Measurements from ENCODE around the gene IGSF9. TPM values are rescaled to one million over a fixed set of nuclear protein-coding genes. Genes with fewer than 3 reads are reported as not detected.

IGSF9 gene
- total and polyA plus RNA-seq, 10 of the 15 experiments (the other 5 are each of a cell fraction or from before 2014, with no cell fraction given): 0.04 to 0.07 TPM; not detected in 8

- no peak overlapping the region for H3K27ac ChIP-seq (ENCODE audit: control insufficient read depth, insufficient read depth)
- no peaks in the 10 kb centered on the region for H3K9me3 ChIP-seq (replicated peaks; ENCODE audit: control insufficient read depth, insufficient read depth, low read length)
- TF ChIP-seq SP1 (IDR thresholded peaks at IDR 0.05; ENCODE audit: low read depth, low read length): no peak
- no peak for TF ChIP-seq ZBED1 (IDR thresholded peaks at IDR 0.05; ENCODE audit: borderline replicate concordance)
- no peak for TF ChIP-seq RELA (IDR thresholded peaks at IDR 0.05; ENCODE audit: borderline replicate concordance, partially characterized antibody)
- TF ChIP-seq SMARCA5 (IDR thresholded peaks at IDR 0.05): no peak
- no peak for TF ChIP-seq ATF7 (IDR thresholded peaks at IDR 0.05; ENCODE audit: low read depth)
- TF ChIP-seq BCLAF1 (IDR thresholded peaks at IDR 0.05): no peak
- TF ChIP-seq NFYA (IDR thresholded peaks at IDR 0.05; ENCODE audit: borderline replicate concordance, low read depth, low read length): no peak
- no peak for TF ChIP-seq SREBF1 (IDR thresholded peaks at IDR 0.05; ENCODE audit: low read length)
- no peak for TF ChIP-seq CTCF (IDR thresholded peaks at IDR 0.05 in 2 of 3, conservative IDR thresholded peaks at IDR 0.05 in 1 of 3; ENCODE audit: control insufficient read depth in 2 of 3, extremely low read depth in 1 of 3, insufficient read depth in 1 of 3, low read depth in 3 of 3, low read length in 3 of 3)
- no peak for TF ChIP-seq CBX5 (IDR thresholded peaks at IDR 0.05; ENCODE audit: low read depth)
- no peak for TF ChIP-seq PAX8 (IDR thresholded peaks at IDR 0.05)
- no peak for TF ChIP-seq NFXL1 (IDR thresholded peaks at IDR 0.05; ENCODE audit: borderline replicate concordance)
- TF ChIP-seq EED (IDR thresholded peaks at IDR 0.05; ENCODE audit: low read depth): no peak
- no peaks in the 10 kb centered on the region for H4K20me1 ChIP-seq (ENCODE audit: control insufficient read depth, insufficient read depth)
- FAIRE-seq (no peak), DNase-seq (ENCODE audit: low read depth, low spot score) (no peak), ATAC-seq (no peak)
- POLR2A ChIA-PET: no interaction called here
- no peak overlapping the region for H3K4me2 ChIP-seq (ENCODE audit: control insufficient read depth, insufficient read depth)
- WGBS (ENCODE audit: insufficient coverage, insufficient replicate concordance, low lambda C conversion rate, missing lambda C conversion rate): 22% methylated on average over 4 of the region's 4 CpGs
- BruUV-seq (replicated peaks): no TSS peak
- CTCF ChIA-PET: interaction anchor here (1.0 to 2.0 kb wide), 3 partner anchors 14 to 66 kb away, joined by 3 to 6 read pairs (median 3); no protein-coding TSS in a partner anchor
- RAD21 ChIA-PET (ENCODE audit: unreplicated experiment): no interaction called here
- H3K4me3 ChIP-seq: no peak overlapping the region
- H2AFZ ChIP-seq (ENCODE audit: control insufficient read depth, low read depth, low read length): no peak overlapping the region
- no peak overlapping the region for H3K9ac ChIP-seq (ENCODE audit: control insufficient read depth, insufficient read depth, low read length)
- in situ Hi-C loops (cut with MboI) (no loop called here), intact Hi-C loops (cut with micrococcal nuclease; ENCODE audit: unreplicated experiment) (no loop called here)
- no peaks in the 10 kb centered on the region for H3K36me3 ChIP-seq (ENCODE audit: control insufficient read depth in 2 of 2, insufficient read depth in 2 of 2, low read length in 1 of 2)
- no peaks in the 10 kb centered on the region; the same call in 1 of the 2 replicates for H3K4me1 ChIP-seq (ENCODE audit: control insufficient read depth, insufficient read depth, low read length)
- H3K27me3 ChIP-seq (replicated peaks in 1 of 2; ENCODE audit: control insufficient read depth in 2 of 2, insufficient read depth in 2 of 2, low read length in 1 of 2): peaks cover 5 to 14% of the 10 kb centered on the region in 2 experiments
- SMC1A ChIA-PET (ENCODE audit: uncharacterized antibody, unreplicated experiment): no interaction called here
- H3K79me2 ChIP-seq (ENCODE audit: control insufficient read depth, insufficient read depth, low read length): no peaks in the 10 kb centered on the region
Observed at GRCh38 chr1:159949981-159950381, 4.6 kb upstream of the IGSF9 start.
